GM12801 (cell line): Measurements from ENCODE around the gene SLFNL1.

Experiments
- CTCF ChIP-seq: IDR thresholded peaks from one replicate; pipeline ENCODE4 v1.5.1; 2011; ENCODE audit warnings: control low read depth; ENCODE audit not compliant: insufficient read length; ENCODE audit errors: extremely low read depth

SLFNL1 gene

GRCh38 chr1:41021526-41022308, at the start of gene SLFNL1:
Gene SLFNL1, minus strand, starts transcription at chr1:41021725. Its CDS starts 1,065 bp downstream, at chr1:41020660.
- no peak for TF ChIP-seq CTCF

GRCh38 chr1:41056907-41057306, 35.4 kb upstream of the SLFNL1 start:
- TF ChIP-seq CTCF: no peak

GRCh38 chr1:41053316-41053715, 31.8 kb upstream of the SLFNL1 start:
- no peak for TF ChIP-seq CTCF

GRCh38 chr1:41051022-41051421, 29.5 kb upstream of the SLFNL1 start:
- no peak for TF ChIP-seq CTCF

- no peak for TF ChIP-seq CTCF
Measured at GRCh38 chr1:41048540-41048939, 27.0 kb upstream of the SLFNL1 start.

GRCh38 chr1:41046347-41046775, 24.8 kb upstream of the SLFNL1 start:
- no peak for TF ChIP-seq CTCF

- TF ChIP-seq CTCF: no peak
Measured at GRCh38 chr1:41045740-41046139, 24.2 kb upstream of the SLFNL1 start.
